ENCODE results near the gene LCE2A. TPM values are rescaled to one million over a fixed set of nuclear protein-coding genes. Genes with fewer than 3 reads are reported as not detected.

The LCE2A gene
- total and polyA plus RNA-seq, 9 of the 15 experiments (the other 6 are each of a cell fraction or from before 2014, with no cell fraction given), result not detected

GRCh38 chr1:152707860-152708259 is 9.7 kb downstream of the LCE2A start, which contains the start of gene LCE4A (continued):
- no peak for TF ChIP-seq CHD7 (IDR thresholded peaks at IDR 0.05; ENCODE audit: low read depth, low read length)
- no peak for TF ChIP-seq ZNF75A (CRISPR knock-in tag; IDR thresholded peaks at IDR 0.05)
- TF ChIP-seq MYC (IDR thresholded peaks at IDR 0.05; ENCODE audit: low read depth, low read length), result no peak
- no peak for TF ChIP-seq MYC (CRISPR knock-in tag; IDR thresholded peaks at IDR 0.05; ENCODE audit: borderline replicate concordance, low read depth)
- TF ChIP-seq ZNF253 (CRISPR knock-in tag; conservative IDR thresholded peaks at IDR 0.05), result no peak
- no peak for TF ChIP-seq PYGO2 (tag; IDR thresholded peaks at IDR 0.05)
- TF ChIP-seq E2F3 (CRISPR knock-in tag; IDR thresholded peaks at IDR 0.05), result no peak
- no peak for TF ChIP-seq CEBPB (tag; IDR thresholded peaks at IDR 0.05)

Measured in K562 (cell line).